HG03469 (cell line): ENCODE measurements around the gene MXI1.
A peak's percentile ranks its signal among the peaks of the same experiment; 100 is the strongest.

Source experiments
- ATAC-seq: cut with Tn5 transposase; IDR thresholded peaks from one replicate; pipeline ENCODE4 v1.9.1; 2021; ENCODE audit warnings: mild to moderate bottlenecking, moderate library complexity, moderate number of reproducible peaks; ENCODE audit not compliant: unreplicated experiment

MXI1 gene

GRCh38 chr10:110207011-110207804, at the start of gene MXI1:
Gene MXI1 (plus strand): TSS chr10:110207605. CDS start chr10:110207809, 204 bp downstream.
- ATAC-seq, result peak; percentile 56

GRCh38 chr10:110158051-110159005, 49.1 kb upstream of the MXI1 start:
- ATAC-seq, result no peak

GRCh38 chr10:110160081-110160480, 47.3 kb upstream of the MXI1 start:
- ATAC-seq, result no peak

GRCh38 chr10:110160522-110160921, 46.9 kb upstream of the MXI1 start:
- no peak for ATAC-seq

- no peak for ATAC-seq
Measured at GRCh38 chr10:110162741-110163145, 44.7 kb upstream of the MXI1 start.

- ATAC-seq, result no peak
Measured at GRCh38 chr10:110163192-110163773, 44.1 kb upstream of the MXI1 start.

GRCh38 chr10:110163841-110164240, 43.6 kb upstream of the MXI1 start:
- ATAC-seq, result no peak

GRCh38 chr10:110165239-110165638, 42.2 kb upstream of the MXI1 start:
- ATAC-seq, result no peak

- ATAC-seq, result no peak
Measured at GRCh38 chr10:110167149-110167548, 40.3 kb upstream of the MXI1 start.

- ATAC-seq, result peak; percentile 57
Measured at GRCh38 chr10:110168601-110169481, 38.6 kb upstream of the MXI1 start.

- no peak for ATAC-seq
Measured at GRCh38 chr10:110169586-110169985, 37.8 kb upstream of the MXI1 start.

GRCh38 chr10:110170142-110170971, 37.0 kb upstream of the MXI1 start:
- ATAC-seq, result no peak

GRCh38 chr10:110171032-110171431, 36.4 kb upstream of the MXI1 start:
- no peak for ATAC-seq

- no peak for ATAC-seq
Measured at GRCh38 chr10:110172155-110172554, 35.2 kb upstream of the MXI1 start.

GRCh38 chr10:110174201-110174600, 33.2 kb upstream of the MXI1 start:
- no peak for ATAC-seq

GRCh38 chr10:110174816-110175215, 32.6 kb upstream of the MXI1 start:
- no peak for ATAC-seq

- no peak for ATAC-seq
Measured at GRCh38 chr10:110175406-110175805, 32.0 kb upstream of the MXI1 start.

- ATAC-seq, result no peak
Measured at GRCh38 chr10:110176141-110177030, 31.0 kb upstream of the MXI1 start.
